Activated naive CD4-positive, alpha-beta T cell treated with anti-CD3 and anti-CD28 coated beads, Interleukin-2, amount 50 U/mL, for 72 hours (primary cell): ENCODE data around the gene PRDM15. TPM values are rescaled to one million over a fixed set of nuclear protein-coding genes. Genes with fewer than 3 reads are reported as not detected.

Experiments used
- ATAC-seq, 2 donors: fragments of 150-1000 bp; cut with Tn5 transposase; 2 replicates each; pipeline ENCODE4 v1.10.0; 2021; ENCODE audit warnings: mild to moderate bottlenecking in 2 of 2, moderate library complexity in 2 of 2
- DNase-seq, 2 donors: peaks; one replicate each; pipeline ENCODE4 v3.0.0; 2021 to 2022; ENCODE audit warnings: low spot score in 2 of 2
- H3K27ac Mint-ChIP-seq, 2 donors: one replicate each; pipeline ENCODE4 v1.8.0; 2022; ENCODE audit warnings: mild to moderate bottlenecking in 2 of 2, mixed read lengths in 2 of 2
- H3K36me3 Mint-ChIP-seq, 2 donors: one replicate each; pipeline ENCODE4 v1.8.0; 2022; ENCODE audit warnings: mixed read lengths in 2 of 2
- H3K9me3 Mint-ChIP-seq, 2 donors: one replicate each; pipeline ENCODE4 v1.8.0; 2022; ENCODE audit warnings: mixed read lengths in 2 of 2
- total RNA-seq, 2 donors: library from RNA; stranded (reverse); gene quantifications; one replicate each; pipeline ENCODE4 v1.2.3, GENCODE V29; 2022

Gene PRDM15
- total RNA-seq, 2 donors from 2014 or later, result 13.1 to 23.0 TPM

DNA sequence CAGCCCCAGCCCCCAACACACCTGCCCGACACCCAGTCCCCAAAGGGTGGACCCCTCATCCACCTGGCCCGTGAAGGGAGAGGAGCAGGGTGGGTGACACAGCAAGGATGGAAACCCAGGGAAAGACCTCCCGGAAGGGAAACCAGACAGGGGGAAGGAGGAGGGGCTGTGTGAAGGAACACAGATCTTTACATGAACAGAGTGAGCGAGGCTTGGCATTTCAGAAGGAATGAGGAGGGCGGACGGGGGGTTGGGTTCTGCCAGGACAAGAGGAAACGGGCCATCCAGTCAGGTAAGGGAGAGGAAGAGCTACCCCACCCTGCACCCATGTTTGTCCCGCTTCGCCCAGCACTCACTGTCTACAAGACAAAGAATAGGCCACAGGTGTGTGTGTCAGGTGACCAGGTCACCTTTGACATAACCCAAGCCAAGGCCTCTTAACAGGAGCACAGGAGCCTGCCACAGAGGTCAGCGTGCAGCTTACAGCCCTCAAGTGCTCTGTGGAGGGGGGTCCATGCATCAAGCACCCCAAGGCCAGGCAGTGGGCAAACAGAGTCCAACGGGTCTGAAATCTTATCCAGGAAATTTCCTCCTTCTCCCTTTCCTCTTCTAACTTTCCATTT, 18.0 kb upstream of the PRDM15 start:
- DNase-seq (no peak), ATAC-seq (no peak)
- H3K36me3 Mint-ChIP-seq, result peaks cover 9 to 18% of the 10 kb centered on the region in 2 donors
- H3K27ac Mint-ChIP-seq, result peak overlapping the region in 1 of 2 donors; percentile 91
- H3K9me3 Mint-ChIP-seq, result no peaks in the 10 kb centered on the region

DNA sequence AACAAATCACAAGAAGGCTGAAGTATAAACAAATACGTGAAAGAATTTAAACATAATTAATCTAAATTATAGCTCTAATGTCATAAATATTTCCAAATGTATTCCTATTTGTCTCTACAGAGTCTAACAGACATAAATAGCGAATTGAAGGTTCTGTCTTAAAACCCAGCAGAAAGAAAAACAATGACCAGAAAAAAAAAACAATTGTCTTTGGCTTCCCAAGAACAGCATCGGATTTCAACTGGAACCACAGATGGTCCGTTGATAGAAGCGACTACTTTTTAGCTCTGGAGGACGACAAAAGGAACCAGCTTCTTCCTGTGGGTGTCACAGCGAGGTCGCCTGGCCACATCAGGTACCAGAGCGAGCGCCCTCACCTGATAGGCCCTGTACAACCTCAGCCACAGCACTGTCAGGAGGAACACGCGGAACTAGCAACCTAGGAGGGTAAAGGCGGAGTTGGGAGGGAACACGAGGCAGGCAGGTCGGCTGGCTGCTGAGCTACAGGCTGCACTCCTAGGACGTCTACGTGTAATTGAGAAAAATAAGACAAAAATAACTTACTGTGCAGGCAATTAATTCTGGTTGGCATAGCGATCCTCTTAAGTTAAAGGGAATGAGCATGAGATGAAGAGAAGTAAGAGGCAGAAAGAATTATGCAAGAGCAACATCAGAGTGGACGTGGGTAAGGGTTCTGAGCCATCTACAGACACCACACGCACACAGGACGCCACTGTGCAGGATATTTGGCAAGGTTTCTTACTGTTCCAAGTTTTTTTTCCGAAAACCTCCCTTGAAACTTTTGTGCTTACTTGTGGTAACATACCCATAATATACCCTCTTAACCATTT, 16.7 kb upstream of the PRDM15 start:
- ATAC-seq, result peak; percentile 26 to 68

DNA sequence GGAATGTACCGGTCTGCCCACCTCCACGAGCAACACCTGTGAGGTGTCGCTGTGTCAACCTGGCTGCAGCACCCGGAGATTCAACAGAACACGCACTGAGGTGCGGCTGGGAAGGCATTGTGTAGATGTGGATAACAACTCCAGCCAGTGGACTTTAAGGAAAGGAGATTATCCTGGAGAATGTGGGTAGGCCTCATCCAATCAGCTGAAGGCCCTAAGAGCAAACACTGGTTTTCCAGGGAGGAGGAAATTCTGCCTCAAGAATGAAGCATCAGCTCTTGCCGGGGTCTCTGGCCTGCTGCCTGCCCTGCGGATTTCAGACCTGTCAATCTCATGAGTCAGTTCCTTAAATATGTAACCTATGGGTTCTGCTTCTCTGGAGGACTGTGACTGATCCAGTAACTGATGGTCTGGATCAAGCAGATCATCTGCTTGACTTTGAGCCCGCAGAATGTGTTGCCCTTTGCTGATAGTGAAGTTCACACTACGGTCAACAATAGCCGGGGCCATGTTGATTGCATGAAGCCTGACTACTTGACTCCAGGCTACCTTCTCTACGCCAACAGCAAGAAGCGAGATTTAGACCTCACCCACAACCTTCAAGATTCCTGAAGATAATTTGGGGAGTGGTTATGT, 15.9 kb upstream of the PRDM15 start:
- no peaks in the 10 kb centered on the region for H3K9me3 Mint-ChIP-seq
- peaks cover 6 to 9% of the 10 kb centered on the region in 2 donors for H3K36me3 Mint-ChIP-seq
- ATAC-seq (no peak), DNase-seq (no peak)
- H3K27ac Mint-ChIP-seq, result peak overlapping the region in 1 of 2 donors; percentile 18

More for the DNA sequence above, 16.7 kb upstream of the PRDM15 start:
- peak overlapping the region in 1 of 2 donors; percentile 18 for H3K27ac Mint-ChIP-seq
- H3K9me3 Mint-ChIP-seq, result no peaks in the 10 kb centered on the region
- peak in 1 of 2 donors; percentile 28 for DNase-seq
- peaks cover 9% of the 10 kb centered on the region in 2 donors for H3K36me3 Mint-ChIP-seq

DNA sequence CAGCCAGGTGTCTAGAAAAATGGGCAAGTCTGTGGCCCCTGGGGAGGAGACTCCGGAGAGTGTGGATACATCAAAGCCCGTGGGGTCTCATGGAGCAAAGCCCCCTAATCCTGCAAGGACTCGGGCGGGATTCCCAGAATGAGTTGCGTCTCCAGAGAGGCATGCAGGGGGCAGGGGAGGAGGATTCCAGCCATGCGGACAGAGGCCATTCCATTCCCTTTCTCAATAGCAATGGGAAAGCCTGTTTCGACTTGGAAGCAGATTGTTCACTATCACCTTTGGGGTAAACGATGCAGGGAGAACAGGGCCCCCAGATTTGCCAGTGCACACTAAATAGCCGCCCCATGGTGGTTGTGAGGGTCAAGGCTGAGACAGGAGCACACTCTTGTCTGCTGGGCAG, 15.4 kb upstream of the PRDM15 start:
- Mint-ChIP-seq H3K9me3 (no peaks in the 10 kb centered on the region), H3K36me3 (peaks cover 6 to 9% of the 10 kb centered on the region in 2 donors), H3K27ac (no peak overlapping the region)
- no peak for ATAC-seq
- no peak for DNase-seq

DNA sequence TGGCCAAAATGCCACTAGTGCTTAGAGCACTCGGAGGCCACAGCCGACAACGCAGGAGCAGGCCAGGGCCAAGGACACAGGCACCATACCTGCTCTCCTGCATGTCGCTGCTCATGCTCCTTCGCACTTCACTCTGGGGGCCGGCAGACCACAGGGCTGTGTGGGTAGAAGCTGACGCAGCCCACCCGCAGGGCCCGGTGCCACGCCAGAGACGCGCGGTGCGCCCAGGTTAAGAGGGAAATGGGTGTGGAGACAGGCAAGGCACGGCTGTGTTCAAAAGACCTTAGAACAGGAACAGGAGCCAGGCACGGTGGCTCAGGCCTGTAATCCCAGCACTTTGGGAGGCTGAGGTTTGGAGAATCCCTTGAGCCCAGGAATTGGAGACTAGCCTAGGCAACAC, 13.6 kb upstream of the PRDM15 start:
- H3K27ac Mint-ChIP-seq, result no peak overlapping the region
- peaks cover 4 to 6% of the 10 kb centered on the region in 2 donors for H3K36me3 Mint-ChIP-seq
- H3K9me3 Mint-ChIP-seq, result no peaks in the 10 kb centered on the region
- DNase-seq, result no peak
- no peak for ATAC-seq

DNA sequence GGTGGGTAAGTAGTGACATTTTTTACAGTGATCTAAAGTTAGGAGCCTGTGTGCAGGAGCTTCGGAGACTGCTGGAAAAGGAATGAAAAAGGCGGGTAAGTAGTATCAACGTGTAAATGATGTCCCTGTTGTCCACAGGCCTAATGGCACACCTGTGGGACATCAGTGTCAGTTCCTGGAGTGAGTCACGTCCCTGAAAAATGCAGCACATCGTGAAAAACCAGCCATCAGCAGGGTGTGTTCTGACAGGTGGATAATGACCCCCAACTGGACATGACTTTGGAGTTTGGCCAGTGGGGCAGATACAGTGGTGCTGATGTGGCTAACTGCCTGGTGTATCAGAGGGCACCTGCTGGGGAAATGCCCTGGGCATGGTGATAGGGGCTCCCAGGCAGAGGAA, 12.0 kb upstream of the PRDM15 start:
- no peak for DNase-seq
- H3K36me3 Mint-ChIP-seq, result peaks cover 4 to 5% of the 10 kb centered on the region in 2 donors
- H3K9me3 Mint-ChIP-seq, result no peaks in the 10 kb centered on the region
- no peak for ATAC-seq
- H3K27ac Mint-ChIP-seq, result no peak overlapping the region

DNA sequence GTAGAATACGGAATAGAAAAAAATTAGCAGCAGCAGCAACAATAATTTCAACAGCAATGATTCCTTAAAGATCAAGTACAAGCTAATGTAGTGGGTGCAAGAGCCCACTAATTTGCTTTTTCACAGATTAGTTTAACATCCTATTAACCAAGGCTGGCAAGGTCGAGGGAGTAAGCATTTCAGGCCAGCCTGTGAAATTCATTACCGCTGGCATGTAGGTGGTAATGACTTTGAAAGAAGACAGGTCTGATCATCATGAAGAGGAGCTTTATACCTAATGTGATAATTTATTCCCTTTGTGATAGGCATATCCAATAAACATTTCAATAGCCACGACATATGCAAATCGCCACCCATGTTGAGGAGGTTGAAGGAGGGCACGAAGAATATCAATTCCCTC, 11.2 kb upstream of the PRDM15 start:
- peaks cover 0 to 3% of the 10 kb centered on the region in 2 donors for H3K36me3 Mint-ChIP-seq
- no peak for DNase-seq
- no peak for ATAC-seq
- no peak overlapping the region for H3K27ac Mint-ChIP-seq
- no peaks in the 10 kb centered on the region for H3K9me3 Mint-ChIP-seq

DNA sequence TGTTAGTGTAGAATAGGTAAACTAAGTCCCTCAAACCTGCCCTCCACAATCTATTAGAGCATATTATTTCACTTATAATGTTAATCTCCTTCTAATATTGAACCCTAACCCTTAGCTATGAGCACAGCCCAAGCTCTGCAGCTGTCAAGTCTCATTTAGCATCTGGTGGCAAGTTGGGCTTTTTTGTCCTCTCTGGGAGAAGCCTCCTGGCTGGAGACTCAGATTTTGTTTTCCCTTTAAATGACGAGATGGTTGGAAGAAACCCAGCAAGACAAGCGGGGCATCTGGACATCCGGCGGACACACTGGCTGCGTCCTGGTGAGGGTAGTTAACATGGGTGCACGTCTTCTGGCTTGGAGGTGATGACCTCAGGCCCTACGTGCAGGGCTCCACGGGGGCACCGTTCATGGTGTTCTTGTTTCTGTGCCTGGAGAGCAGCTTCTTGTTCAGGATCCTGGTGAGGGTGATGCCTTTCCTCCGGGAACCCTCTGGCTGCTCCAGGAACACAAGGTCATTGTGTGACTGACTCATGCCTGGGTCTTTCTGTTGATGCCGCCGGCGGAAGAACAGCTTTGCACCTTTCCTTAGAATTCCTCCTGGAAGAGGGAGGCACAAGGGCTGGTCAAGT, 9.7 kb upstream of the PRDM15 start:
- H3K9me3 Mint-ChIP-seq, result no peaks in the 10 kb centered on the region
- no peak for ATAC-seq
- no peaks in the 10 kb centered on the region for H3K36me3 Mint-ChIP-seq
- H3K27ac Mint-ChIP-seq, result no peak overlapping the region
- DNase-seq, result no peak

DNA sequence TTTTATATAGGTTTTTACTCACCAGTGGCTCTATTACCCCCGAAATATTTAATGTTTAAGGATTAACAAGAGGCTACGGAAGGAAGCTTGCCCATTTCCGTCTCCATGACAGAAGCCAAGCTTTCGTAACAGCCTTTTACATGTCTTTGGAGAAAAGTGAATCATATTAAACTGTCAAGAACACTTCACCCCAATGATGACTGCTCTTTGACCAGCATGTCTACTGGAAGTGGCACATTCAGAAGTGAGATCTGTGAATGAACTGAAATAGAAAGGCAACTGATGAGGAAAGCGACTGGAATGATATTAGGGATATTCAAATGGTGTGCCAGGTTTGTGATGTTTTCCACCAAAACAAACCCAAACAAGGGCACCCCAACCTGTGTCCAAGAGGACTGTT, 8.5 kb upstream of the PRDM15 start:
- DNase-seq (no peak), ATAC-seq (no peak)
- Mint-ChIP-seq H3K36me3 (no peaks in the 10 kb centered on the region), H3K9me3 (no peaks in the 10 kb centered on the region), H3K27ac (no peak overlapping the region)

DNA sequence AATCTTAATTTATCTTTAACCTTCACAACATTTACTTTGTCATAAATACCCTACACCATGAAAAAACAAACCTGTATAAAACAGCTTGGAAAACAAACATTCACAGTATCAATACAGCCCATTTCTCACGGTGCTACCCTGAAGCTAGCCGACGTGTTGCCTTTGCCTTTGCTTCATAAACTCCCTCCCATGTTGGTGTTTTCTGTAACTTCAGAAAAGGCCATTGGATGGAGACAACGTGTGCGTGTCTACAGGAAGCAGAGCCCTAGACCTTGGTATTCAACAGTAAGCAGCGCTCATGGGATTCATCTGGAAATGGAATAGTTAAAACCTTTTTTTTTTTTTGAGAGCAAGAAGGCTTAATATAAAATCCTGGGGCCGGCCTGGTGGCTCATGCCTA, 7.2 kb upstream of the PRDM15 start:
- Mint-ChIP-seq H3K9me3 (no peaks in the 10 kb centered on the region), H3K27ac (no peak overlapping the region), H3K36me3 (no peaks in the 10 kb centered on the region)
- DNase-seq, result no peak
- ATAC-seq, result no peak

DNA sequence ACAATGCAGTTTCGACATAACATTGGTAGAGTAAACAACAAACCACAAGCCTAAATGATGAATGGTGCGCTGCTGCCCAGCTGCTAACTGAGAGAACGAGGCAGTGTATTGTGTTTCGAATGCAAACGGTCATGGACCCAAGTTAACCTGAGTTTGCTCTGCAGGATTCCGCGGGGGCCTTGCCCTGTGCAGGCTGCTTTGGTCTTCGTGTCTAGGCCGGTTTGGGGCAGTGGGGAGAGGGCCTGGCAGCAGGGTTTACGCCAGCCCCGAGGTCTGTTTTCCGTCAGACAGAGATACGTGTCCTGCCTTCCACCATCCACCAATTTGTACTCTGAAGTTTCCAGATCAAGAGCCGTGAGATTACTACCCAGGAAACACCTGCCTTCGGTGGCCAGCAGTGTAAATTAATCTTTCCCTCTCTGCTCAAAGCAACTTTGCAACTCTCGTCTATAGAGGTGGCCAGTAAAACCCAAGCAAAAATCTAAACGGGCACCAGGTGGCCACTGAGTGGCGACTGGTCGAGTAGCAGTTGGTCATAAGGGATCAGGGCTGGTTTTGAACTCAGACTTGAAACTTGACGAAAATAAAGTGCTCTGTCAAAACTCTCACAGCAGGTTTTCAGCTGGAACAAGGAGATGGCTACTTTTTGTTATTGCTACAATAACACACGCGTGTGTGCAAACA, 6.3 kb upstream of the PRDM15 start:
- no peak overlapping the region for H3K27ac Mint-ChIP-seq
- ATAC-seq, result no peak
- no peak for DNase-seq
- H3K9me3 Mint-ChIP-seq, result no peaks in the 10 kb centered on the region
- H3K36me3 Mint-ChIP-seq, result no peaks in the 10 kb centered on the region

DNA sequence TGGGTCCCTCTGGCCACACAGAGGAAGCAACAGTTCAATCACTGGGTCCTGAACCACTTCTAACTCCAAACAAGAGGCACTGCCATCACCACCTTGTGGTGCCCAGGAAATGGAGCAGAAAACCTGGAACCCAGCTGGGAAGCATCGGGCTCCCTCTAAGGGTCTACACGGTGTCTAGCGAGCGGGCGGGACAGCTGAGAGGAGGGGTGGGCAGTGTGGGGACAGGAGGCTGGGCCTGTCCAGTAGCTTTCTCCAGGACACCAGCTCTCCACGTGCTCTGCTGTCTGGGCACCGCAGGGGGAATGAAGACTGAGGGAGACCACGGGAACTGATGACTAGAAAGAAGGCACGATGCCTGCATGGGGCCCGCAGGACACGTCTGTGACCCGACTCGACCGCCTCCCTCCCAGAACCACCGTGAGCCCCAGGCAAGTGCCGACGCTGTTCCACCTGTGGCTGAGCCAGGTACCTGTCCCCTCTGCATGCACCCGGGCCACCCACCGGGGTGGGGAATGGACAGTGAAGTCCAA, 5.4 kb upstream of the PRDM15 start:
- Mint-ChIP-seq H3K36me3 (no peaks in the 10 kb centered on the region), H3K9me3 (no peaks in the 10 kb centered on the region), H3K27ac (peak overlapping the region in 1 of 2 donors; percentile 25)
- ATAC-seq (no peak), DNase-seq (no peak)

DNA sequence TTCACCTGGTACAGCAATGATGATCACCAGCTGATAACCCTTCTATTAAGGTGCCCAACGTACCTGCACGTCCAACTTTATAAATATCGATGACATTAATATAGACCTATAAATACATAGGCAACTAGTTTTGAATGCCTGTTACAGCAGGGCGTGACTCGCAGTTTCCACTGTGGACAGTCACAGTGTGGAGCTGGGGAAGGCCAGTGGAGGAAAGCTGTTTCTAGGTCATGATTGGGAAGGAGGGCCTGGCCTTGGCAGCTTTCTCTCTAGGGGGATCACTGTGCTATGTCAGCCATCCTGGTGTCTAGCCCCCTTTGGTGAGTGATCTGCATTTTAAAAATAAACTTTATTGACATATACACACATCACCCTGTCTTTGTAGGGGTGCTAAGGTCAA, 4.4 kb upstream of the PRDM15 start:
- H3K27ac Mint-ChIP-seq, result peak overlapping the region in 1 of 2 donors; percentile 25
- H3K36me3 Mint-ChIP-seq, result no peaks in the 10 kb centered on the region
- no peak for DNase-seq
- H3K9me3 Mint-ChIP-seq, result no peaks in the 10 kb centered on the region
- no peak for ATAC-seq

DNA sequence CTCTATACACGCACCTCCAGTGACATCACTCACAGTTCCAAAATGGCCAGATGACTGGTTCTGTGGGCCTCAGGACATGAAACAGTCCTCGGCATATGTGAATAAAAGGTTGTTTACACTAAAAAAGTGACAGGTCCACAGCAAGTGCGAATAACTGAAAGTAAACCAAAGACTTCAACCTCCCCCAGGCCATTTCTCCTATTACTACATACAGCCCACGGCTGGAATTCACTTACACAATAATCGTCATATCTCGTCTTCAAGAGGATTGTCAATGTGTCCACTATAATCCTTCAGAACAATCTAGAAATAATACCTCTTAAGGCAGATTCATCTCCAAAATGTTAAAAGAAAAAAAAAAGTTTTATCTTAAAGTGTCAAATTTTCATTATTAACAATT, 1.9 kb upstream of the PRDM15 start:
- ATAC-seq, result no peak
- H3K27ac Mint-ChIP-seq, result peak overlapping the region in 1 of 2 donors; percentile 91
- H3K9me3 Mint-ChIP-seq, result no peaks in the 10 kb centered on the region

DNA sequence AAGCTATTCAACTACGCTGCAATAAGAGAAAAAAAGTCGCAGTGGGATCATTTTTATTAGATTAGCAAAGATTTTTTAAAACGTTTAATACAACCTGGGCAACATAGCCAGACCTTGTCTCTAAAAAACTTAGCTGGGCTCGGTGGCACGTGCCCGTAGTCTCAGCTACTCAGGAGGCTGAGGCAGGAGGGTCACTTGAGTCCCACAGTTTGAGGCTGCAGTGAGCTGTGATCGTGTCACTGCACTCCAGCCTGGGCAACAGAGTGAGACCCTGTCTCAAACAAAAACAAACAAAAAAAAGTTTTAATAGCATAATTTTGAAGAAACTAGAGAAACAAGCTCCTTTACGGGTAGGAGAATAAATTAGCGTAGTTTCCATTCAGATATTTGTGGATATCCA, 1.0 kb upstream of the PRDM15 start:
- Mint-ChIP-seq H3K27ac (peak overlapping the region in 1 of 2 donors; percentile 91), H3K9me3 (no peaks in the 10 kb centered on the region), H3K36me3 (no peaks in the 10 kb centered on the region)
- no peak for ATAC-seq
- no peak for DNase-seq

More for the DNA sequence above, 1.9 kb upstream of the PRDM15 start:
- no peak for DNase-seq
- no peaks in the 10 kb centered on the region for H3K36me3 Mint-ChIP-seq

DNA sequence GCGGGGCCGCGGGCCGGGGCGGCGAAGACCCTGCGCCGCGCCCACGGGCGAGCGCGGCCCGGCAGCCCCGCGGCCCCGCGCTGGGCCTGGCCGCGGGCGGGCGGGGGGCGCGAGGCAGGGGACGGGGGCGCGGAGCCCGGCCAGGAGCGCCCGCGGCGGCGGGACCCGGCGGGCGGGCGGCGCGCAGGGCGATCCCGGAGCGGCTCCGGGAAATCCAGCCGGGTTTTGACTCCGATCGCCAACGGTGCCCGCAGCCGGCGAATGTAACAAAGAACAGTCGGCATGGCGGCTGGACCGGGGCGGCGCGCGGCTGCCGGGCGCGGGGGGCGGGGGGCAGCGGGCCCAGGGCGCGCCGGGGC, 334 bp downstream of the PRDM15 start:
- ATAC-seq (peak; percentile 41 to 74), DNase-seq (peak in 1 of 2 donors; percentile 79)
- no peaks in the 10 kb centered on the region for H3K36me3 Mint-ChIP-seq
- H3K9me3 Mint-ChIP-seq, result no peaks in the 10 kb centered on the region
- H3K27ac Mint-ChIP-seq, result no peak overlapping the region
